Femur (tissue), 1 donor: ENCODE measurements around the gene ST6GALNAC5.
"Not testable (repeated sequence)": the region's sequence is repeated elsewhere in the genome, so short reads cannot be mapped to it uniquely, and the experiment has no call there.

Source experiments
- DNase-seq: peaks from one replicate; pipeline ENCODE4 v3.0.0-alpha.2; 2017

The ST6GALNAC5 gene

GRCh38 chr1:76939050-76939816 lies 72.0 kb downstream of the ST6GALNAC5 start:
- no peak for DNase-seq

GRCh38 chr1:76939817-76940216 lies 72.5 kb downstream of the ST6GALNAC5 start:
- no peak for DNase-seq

- no peak for DNase-seq
Observed at GRCh38 chr1:76940571-76941335, 73.5 kb downstream of the ST6GALNAC5 start.

GRCh38 chr1:76942549-76942948 lies 75.3 kb downstream of the ST6GALNAC5 start:
- no peak for DNase-seq

- no peak for DNase-seq
Observed at GRCh38 chr1:76944942-76945341, 77.7 kb downstream of the ST6GALNAC5 start.

GRCh38 chr1:76948846-76949245 lies 81.6 kb downstream of the ST6GALNAC5 start:
- DNase-seq, result no peak

GRCh38 chr1:76949503-76949902 lies 82.2 kb downstream of the ST6GALNAC5 start:
- no peak for DNase-seq

- no peak for DNase-seq
Observed at GRCh38 chr1:76950306-76950705, 83.0 kb downstream of the ST6GALNAC5 start.

GRCh38 chr1:76951153-76951552 lies 83.9 kb downstream of the ST6GALNAC5 start:
- no peak for DNase-seq

GRCh38 chr1:76955652-76956051 lies 88.4 kb downstream of the ST6GALNAC5 start:
- DNase-seq, result no peak

- DNase-seq, result no peak
Observed at GRCh38 chr1:76957961-76958360, 90.7 kb downstream of the ST6GALNAC5 start.

- DNase-seq, result no peak
Observed at GRCh38 chr1:76958828-76959227, 91.5 kb downstream of the ST6GALNAC5 start.

GRCh38 chr1:76959556-76959955 lies 92.3 kb downstream of the ST6GALNAC5 start:
- DNase-seq, result no peak

- DNase-seq, result no peak
Observed at GRCh38 chr1:76961181-76961819, 94.0 kb downstream of the ST6GALNAC5 start.

- DNase-seq, result no peak
Observed at GRCh38 chr1:76961820-76962207, 94.5 kb downstream of the ST6GALNAC5 start.

GRCh38 chr1:76981267-76981666 lies 114.0 kb downstream of the ST6GALNAC5 start:
- not testable (repeated sequence) for DNase-seq

- no peak for DNase-seq
Observed at GRCh38 chr1:76989976-76990375, 122.7 kb downstream of the ST6GALNAC5 start.

GRCh38 chr1:76993036-76993435 lies 125.8 kb downstream of the ST6GALNAC5 start:
- DNase-seq, result no peak

- DNase-seq, result no peak
Observed at GRCh38 chr1:76998582-76999223, 131.4 kb downstream of the ST6GALNAC5 start.

GRCh38 chr1:77007675-77008074 lies 140.4 kb downstream of the ST6GALNAC5 start:
- DNase-seq, result no peak

GRCh38 chr1:77010937-77011336 lies 143.7 kb downstream of the ST6GALNAC5 start:
- no peak for DNase-seq

- no peak for DNase-seq
Observed at GRCh38 chr1:77012066-77012465, 144.8 kb downstream of the ST6GALNAC5 start.
